Measurements from ENCODE around the gene GPR84. TPM values are rescaled to one million over a fixed set of nuclear protein-coding genes. Genes with fewer than 3 reads are reported as not detected.

The GPR84 gene
- total and polyA plus RNA-seq, 9 donors = 0.15 to 0.27 (median 0.22) TPM; not detected in 1

DNA sequence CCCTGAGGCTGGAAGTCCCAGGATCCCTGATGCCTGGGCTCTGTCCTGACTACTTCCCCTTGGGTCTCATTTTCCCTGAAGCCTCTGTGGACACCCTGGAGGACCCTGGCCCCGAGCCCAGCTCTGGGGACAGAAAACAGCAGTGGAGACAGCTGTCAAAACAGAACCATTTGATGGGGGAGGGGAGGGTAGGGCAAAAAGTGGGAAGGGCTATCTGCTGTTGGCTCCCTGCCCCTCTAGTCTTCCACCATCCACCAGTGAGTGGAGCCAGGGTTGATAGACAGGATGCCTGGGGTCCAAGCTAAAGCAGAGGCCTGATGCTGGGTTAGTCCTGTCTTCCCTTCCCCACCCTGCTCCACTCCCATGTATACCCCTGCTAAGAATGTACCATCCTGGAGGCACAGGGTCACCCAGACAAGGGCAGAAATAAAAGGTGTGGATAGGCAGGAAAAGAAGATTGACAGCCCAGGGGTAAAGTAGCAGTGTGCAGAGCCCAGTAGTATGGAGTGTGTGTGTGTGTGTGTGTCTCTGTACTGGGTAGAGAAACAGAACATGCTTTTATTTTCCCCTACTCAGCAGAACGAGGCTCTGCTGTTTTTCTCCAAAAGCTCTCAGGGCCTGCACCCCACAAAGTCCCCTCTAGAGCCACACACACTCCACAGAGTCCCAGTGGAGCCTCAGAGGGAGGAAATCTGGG, 10.4 kb upstream of the GPR84 start:
- peaks cover 93% of the 10 kb centered on the region for H3K4me1 ChIP-seq (ENCODE audit: control insufficient read depth, insufficient read depth, low read length)
- no peaks in the 10 kb centered on the region for H3K9me3 ChIP-seq (replicated peaks; ENCODE audit: control insufficient read depth, low read depth, low read length)
- H3K4me3 ChIP-seq (ENCODE audit: low read length) = no peak overlapping the region
- no CpG with 5 or more reads among the region's 2 CpGs for WGBS (ENCODE audit: insufficient coverage)
- DNase-seq = peak; percentile 76
- H3K27ac ChIP-seq (ENCODE audit: low read length) = peak overlapping the region; percentile 70
- no peaks in the 10 kb centered on the region for H3K27me3 ChIP-seq (ENCODE audit: control insufficient read depth, insufficient read depth, low read length)
- H3K36me3 ChIP-seq (ENCODE audit: control insufficient read depth, insufficient read depth, low read length) = peaks cover 20% of the 10 kb centered on the region

DNA sequence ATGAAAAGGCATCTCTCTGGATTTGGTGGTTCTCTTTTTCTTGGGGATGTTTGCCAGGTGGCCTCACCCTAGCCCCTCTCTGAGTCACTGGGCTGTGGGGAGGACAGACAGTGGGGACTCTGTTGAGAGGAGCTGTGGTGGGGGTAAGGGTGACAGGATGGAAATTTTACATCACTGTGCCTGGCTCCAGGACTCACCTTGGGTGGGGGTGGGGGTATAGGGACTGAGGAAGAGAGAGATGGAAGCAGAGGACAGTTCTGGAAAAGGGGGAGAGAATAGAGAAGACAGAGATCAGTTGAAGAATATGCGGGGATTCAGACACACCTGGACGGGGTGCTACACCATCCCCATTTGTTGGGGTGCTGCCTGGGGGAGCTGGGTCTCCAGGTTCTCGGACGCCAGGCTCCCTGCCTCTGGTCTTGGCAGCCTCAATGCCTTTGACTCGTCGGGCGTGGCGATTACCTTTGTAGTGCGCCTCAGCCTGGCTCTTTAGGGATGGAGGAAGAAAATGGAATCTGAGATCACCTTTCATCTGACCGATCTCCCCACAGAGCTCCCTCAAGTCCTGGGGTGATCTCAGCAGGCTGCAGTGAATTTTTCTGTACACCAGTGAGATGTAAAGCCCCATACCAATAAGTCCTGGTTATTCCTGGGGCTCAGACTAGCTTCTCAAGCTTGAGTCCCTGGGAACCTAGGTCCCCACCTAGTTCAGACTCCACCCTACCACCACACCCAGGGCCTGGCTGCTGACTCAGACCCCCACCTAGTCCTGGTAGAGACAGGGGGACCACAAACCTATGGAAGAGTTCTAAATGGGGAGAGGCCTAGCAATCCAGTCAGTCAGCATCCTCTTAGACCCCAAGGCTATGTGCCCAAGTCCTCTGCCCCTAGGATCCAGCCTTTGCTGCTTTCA, 9.6 kb upstream of the GPR84 start:
- Histone ChIP-seq H3K9me3 (replicated peaks; ENCODE audit: control insufficient read depth, low read depth, low read length) (no peaks in the 10 kb centered on the region), H3K27ac (ENCODE audit: low read length) (peak overlapping the region; percentile 67), H3K27me3 (ENCODE audit: control insufficient read depth, insufficient read depth, low read length) (no peaks in the 10 kb centered on the region), H3K36me3 (ENCODE audit: control insufficient read depth, insufficient read depth, low read length) (peaks cover 20% of the 10 kb centered on the region), H3K4me1 (ENCODE audit: control insufficient read depth, insufficient read depth, low read length) (peaks cover 95% of the 10 kb centered on the region), H3K4me3 (ENCODE audit: low read length) (no peak overlapping the region)
- WGBS (ENCODE audit: insufficient coverage) = 92% methylated on average over 4 of the region's 10 CpGs
- peak; percentile 35 for DNase-seq

DNA sequence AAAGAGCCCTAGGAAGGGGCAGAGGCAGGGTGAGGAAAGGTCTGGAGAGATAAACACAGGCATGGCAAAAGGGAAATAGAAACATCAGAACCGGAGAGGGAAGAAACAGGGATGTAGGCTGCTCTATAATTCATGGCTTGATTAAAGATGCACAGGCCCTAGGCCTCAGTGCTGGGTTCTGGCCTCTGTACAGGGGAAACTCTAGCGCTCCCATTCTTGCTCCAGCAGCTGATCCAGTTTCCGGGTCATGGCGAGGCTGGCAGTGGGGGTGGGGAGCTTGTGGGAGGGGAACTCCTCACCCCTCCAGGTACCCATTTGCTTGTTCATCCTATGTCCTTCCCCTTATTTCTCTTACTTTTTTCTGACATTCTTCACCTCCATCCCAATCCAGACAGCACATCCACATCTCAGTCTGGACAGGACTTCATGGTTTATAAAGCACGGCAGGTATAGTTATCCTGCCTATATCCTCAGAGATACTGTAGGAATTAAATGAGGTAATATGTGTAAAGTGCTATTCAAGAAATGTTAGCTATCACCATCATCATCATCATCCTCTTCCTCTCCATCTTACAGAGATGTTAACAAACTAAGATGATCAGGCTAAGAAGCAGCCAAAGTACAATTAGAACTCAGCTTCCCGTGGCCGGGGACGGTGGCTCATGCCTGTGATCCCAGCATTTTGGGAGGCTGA, 8.0 kb upstream of the GPR84 start:
- no peaks in the 10 kb centered on the region for H3K27me3 ChIP-seq (ENCODE audit: control insufficient read depth, insufficient read depth, low read length)
- no peaks in the 10 kb centered on the region for H3K9me3 ChIP-seq (replicated peaks; ENCODE audit: control insufficient read depth, low read depth, low read length)
- peaks cover 90% of the 10 kb centered on the region for H3K4me1 ChIP-seq (ENCODE audit: control insufficient read depth, insufficient read depth, low read length)
- no peak overlapping the region for H3K4me3 ChIP-seq (ENCODE audit: low read length)
- WGBS (ENCODE audit: insufficient coverage) = 31% methylated on average over 1 of the region's 8 CpGs
- H3K27ac ChIP-seq (ENCODE audit: low read length) = peak overlapping the region; percentile 95
- peaks cover 20% of the 10 kb centered on the region for H3K36me3 ChIP-seq (ENCODE audit: control insufficient read depth, insufficient read depth, low read length)
- DNase-seq = peak; percentile 63

DNA sequence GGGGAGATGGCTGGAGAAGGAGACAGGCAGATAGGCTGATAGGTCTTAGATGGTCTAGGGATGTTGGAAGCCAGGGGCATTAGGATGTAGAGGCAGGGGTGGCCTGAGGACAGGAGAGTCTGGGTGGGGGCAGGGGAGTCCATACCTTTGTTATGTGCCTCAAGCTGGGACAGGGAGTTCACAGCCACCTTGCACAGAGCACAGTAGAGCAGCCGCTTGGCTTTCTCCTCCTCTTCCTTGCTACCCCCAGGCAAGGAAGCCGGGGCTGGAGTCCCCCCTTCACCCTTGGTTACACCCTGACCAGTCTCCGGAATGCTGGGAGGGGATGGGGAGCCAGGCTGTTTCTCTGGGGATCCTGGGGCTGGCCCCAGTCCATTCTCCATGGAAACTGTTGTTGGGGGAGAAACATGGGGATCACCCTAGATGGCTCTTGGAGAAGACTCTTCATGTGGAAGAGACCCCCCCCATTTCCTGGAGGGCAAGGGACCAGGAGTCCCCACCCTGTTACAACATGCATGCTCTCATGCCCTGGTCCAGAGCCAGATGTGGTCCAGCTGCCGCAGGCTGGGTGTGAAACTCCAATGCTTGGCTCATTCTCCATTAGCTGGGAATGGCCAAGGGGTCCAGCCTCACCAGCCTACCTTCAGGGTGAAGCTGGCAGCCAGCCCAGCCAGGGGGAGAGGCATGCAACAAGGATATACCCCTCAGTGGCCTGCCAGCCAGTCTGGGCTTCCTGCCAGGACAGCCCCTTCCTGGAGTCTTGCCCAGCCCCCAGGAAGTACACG, 7.2 kb upstream of the GPR84 start:
- 13% methylated on average over 2 of the region's 5 CpGs for WGBS (ENCODE audit: insufficient coverage)
- H3K4me1 ChIP-seq (ENCODE audit: control insufficient read depth, insufficient read depth, low read length) = peaks cover 83% of the 10 kb centered on the region
- H3K27ac ChIP-seq (ENCODE audit: low read length) = peak overlapping the region; percentile 95
- peak; percentile 85 for DNase-seq
- H3K4me3 ChIP-seq (ENCODE audit: low read length) = no peak overlapping the region
- H3K9me3 ChIP-seq (replicated peaks; ENCODE audit: control insufficient read depth, low read depth, low read length) = no peaks in the 10 kb centered on the region
- H3K36me3 ChIP-seq (ENCODE audit: control insufficient read depth, insufficient read depth, low read length) = peaks cover 20% of the 10 kb centered on the region
- H3K27me3 ChIP-seq (ENCODE audit: control insufficient read depth, insufficient read depth, low read length) = no peaks in the 10 kb centered on the region

DNA sequence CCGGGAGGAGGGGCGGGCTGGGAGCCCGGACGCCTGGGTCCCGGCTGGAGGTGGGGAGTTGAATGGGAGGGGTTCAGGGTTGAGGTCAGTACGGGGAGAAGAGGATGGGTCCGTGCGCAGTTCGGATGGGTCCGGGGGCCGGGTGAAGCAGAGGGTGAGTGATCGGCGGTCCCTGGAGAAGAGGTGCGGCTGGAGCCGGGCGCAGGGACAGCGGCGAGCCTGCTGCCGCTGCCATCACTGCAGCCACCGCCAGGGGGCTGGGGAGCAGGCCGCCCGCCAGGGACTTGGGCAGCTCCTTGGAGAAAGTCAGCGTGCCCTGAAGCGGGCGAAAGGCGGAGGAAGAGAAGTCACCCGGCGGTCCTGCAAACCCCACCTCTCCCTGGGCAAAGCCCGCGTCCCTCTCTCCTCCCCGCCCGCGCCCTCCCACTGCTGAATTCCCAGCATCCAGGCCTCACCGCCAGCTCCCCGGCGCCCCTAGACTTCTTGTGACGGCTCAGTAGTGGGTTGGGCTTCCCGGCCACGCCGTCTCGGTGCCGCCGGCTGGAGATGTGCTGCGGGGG, 6.0 kb upstream of the GPR84 start:
- peak; percentile 87 for DNase-seq
- Histone ChIP-seq H3K4me1 (ENCODE audit: control insufficient read depth, insufficient read depth, low read length) (peaks cover 70% of the 10 kb centered on the region), H3K27me3 (ENCODE audit: control insufficient read depth, insufficient read depth, low read length) (no peaks in the 10 kb centered on the region), H3K27ac (ENCODE audit: low read length) (peak overlapping the region; percentile 95), H3K36me3 (ENCODE audit: control insufficient read depth, insufficient read depth, low read length) (peaks cover 20% of the 10 kb centered on the region), H3K4me3 (ENCODE audit: low read length) (peak overlapping the region; percentile 37), H3K9me3 (replicated peaks; ENCODE audit: control insufficient read depth, low read depth, low read length) (no peaks in the 10 kb centered on the region)
- WGBS (ENCODE audit: insufficient coverage) = 4% methylated on average over 32 of the region's 44 CpGs

DNA sequence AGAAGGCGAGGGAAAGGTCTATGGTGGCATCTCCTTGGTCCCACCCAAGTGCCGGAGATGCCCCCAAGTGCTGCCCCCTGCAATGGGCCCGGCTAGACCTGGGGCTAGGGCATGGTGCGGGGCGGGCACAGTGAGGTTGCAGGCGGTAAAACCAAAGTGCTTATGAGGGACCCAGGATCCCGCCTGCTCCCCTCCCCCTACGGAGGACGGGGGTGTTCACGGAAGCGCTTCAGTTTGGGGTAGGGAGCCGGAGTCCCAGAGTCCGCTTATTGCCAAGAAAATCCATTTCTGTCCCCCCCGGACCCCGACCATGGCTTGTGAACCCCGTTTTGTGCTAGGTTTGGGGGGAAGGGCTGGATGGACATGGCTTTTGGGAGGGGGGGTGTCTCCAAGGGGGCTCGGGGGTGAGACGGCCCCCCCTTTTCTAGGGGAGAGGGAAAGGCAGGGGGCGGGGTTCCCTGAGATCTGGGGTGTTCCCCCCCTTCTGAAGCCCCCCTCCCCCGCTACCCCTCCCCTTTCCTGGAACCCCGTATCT, 5.4 kb upstream of the GPR84 start:
- H3K4me3 ChIP-seq (ENCODE audit: low read length) = peak overlapping the region; percentile 37
- peak overlapping the region; percentile 95 for H3K27ac ChIP-seq (ENCODE audit: low read length)
- no peaks in the 10 kb centered on the region for H3K9me3 ChIP-seq (replicated peaks; ENCODE audit: control insufficient read depth, low read depth, low read length)
- 15% methylated on average over 7 of the region's 21 CpGs for WGBS (ENCODE audit: insufficient coverage)
- peaks cover 20% of the 10 kb centered on the region for H3K36me3 ChIP-seq (ENCODE audit: control insufficient read depth, insufficient read depth, low read length)
- peaks cover 64% of the 10 kb centered on the region for H3K4me1 ChIP-seq (ENCODE audit: control insufficient read depth, insufficient read depth, low read length)
- H3K27me3 ChIP-seq (ENCODE audit: control insufficient read depth, insufficient read depth, low read length) = no peaks in the 10 kb centered on the region
- DNase-seq = peak; percentile 63

DNA sequence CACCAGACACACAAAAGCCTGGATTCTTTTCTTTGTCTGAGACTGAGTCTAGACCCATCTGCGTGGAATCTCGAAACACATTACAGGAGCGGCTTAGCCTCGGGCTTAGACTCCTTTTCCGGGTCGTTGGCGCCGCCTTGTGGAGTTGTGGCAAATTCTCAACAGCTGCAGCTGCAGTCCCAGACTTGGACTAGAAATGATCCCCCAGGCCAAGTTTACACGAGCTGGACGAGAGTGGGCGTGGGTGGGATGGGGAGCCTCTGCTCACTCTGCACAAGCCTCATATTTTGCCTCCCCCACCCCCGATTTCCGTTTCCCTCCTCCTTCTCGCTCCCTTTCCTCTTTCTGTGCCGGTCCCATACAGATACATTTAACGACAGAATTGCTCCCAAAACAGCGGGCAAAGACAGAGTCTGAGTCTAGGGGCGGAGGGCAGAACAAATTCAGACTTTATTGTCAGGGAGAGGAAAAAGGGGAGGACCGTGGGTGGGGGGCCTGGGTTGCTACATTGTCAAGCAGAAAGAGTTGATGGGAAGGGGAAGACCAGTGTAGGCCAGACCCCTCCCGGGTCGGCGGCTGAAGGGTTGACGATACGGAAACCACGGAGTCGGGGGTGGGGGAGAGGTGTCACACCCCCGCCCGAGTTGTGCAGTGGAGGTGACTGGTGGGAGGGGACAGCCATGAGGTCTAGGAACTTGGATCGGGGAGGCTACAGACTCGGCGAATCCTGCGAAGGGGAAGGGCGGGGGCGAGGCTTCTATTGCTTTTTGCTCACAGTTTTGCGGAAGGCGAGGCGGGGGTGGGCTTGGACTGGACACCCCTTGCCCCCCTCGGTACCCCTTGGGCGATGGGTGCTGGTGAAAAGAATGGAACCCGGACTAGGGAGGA, 4.7 kb upstream of the GPR84 start:
- DNase-seq = peak; percentile 99
- 10% methylated on average over 31 of the region's 40 CpGs for WGBS (ENCODE audit: insufficient coverage)
- Histone ChIP-seq H3K4me3 (ENCODE audit: low read length) (peak overlapping the region; percentile 37), H3K4me1 (ENCODE audit: control insufficient read depth, insufficient read depth, low read length) (peaks cover 57% of the 10 kb centered on the region), H3K36me3 (ENCODE audit: control insufficient read depth, insufficient read depth, low read length) (peaks cover 17% of the 10 kb centered on the region), H3K27me3 (ENCODE audit: control insufficient read depth, insufficient read depth, low read length) (no peaks in the 10 kb centered on the region), H3K27ac (ENCODE audit: low read length) (peak overlapping the region; percentile 95), H3K9me3 (replicated peaks; ENCODE audit: control insufficient read depth, low read depth, low read length) (no peaks in the 10 kb centered on the region)

DNA sequence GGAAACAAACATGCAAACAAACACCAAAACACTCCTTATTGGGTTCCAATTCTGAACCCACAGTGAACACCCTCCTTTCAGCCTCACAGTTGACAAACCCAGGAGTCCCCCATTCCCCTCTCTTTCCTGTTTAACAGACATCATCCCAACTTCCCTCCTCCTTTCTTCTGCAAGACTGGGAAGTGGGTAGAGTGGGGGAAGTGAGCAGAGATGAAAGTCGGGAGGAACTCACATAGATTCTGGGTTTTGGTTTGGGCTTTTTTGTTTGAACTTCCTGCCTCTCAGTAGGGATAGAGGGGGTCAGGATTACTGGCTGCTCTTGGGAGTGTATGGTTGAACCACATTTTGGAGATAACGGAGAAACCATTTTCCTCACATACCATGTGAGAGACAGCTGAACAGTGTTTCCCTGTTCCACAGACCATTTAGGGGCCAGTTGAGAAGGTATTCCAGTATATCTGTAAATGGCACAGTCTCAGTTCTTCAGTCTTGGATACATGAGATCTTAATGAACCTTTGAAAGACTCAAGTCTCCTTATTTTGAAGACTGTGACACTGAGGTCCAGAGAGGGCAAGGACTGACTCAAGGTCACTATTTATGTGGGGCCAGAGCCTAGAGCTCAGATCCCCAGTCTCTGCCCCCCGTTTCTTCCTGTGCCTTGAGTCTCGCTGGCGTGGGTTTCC, 3.9 kb upstream of the GPR84 start:
- peaks cover 10% of the 10 kb centered on the region for H3K36me3 ChIP-seq (ENCODE audit: control insufficient read depth, insufficient read depth, low read length)
- H3K4me1 ChIP-seq (ENCODE audit: control insufficient read depth, insufficient read depth, low read length) = peaks cover 50% of the 10 kb centered on the region
- DNase-seq = peak; percentile 44
- H3K9me3 ChIP-seq (replicated peaks; ENCODE audit: control insufficient read depth, low read depth, low read length) = no peaks in the 10 kb centered on the region
- no peak overlapping the region for H3K4me3 ChIP-seq (ENCODE audit: low read length)
- 0% methylated on average over 3 of the region's 5 CpGs for WGBS (ENCODE audit: insufficient coverage)
- peak overlapping the region; percentile 80 for H3K27ac ChIP-seq (ENCODE audit: low read length)
- no peaks in the 10 kb centered on the region for H3K27me3 ChIP-seq (ENCODE audit: control insufficient read depth, insufficient read depth, low read length)

Data from muscle of leg (tissue), 11 donors.